ENCODE measurements around the gene CFAP47. TPM values are rescaled to one million over a fixed set of nuclear protein-coding genes. Genes with fewer than 3 reads are reported as not detected.

Gene CFAP47
- total and polyA plus RNA-seq, 2 of the 8 experiments (the other 6 are each of a cell fraction or from before 2014, with no cell fraction given), result 0.04 TPM; not detected in 1

GRCh38 chrX:36160081-36160480 lies 240.5 kb downstream of the CFAP47 start:
- H3K4me2 ChIP-seq (ENCODE audit: insufficient read depth in 1 of 2, low read depth in 2 of 2, low read length in 2 of 2), result no peak overlapping the region
- H3K36me3 ChIP-seq (ENCODE audit: control insufficient read depth in 2 of 4, insufficient read depth in 4 of 4, low read length in 3 of 4), result no peaks in the 10 kb centered on the region
- no peak overlapping the region for H2AFZ ChIP-seq (ENCODE audit: low read length)
- no peak overlapping the region for H2BK5ac ChIP-seq (ENCODE audit: low read depth, low read length)
- no peak overlapping the region for H4K5ac ChIP-seq (ENCODE audit: insufficient read length, low read depth, low read length)
- ChIA-PET CTCF (ENCODE audit: partially characterized antibody) (no interaction called here), POLR2A (ENCODE audit: partially characterized antibody) (no interaction called here)
- H3K23ac ChIP-seq (ENCODE audit: insufficient read length), result no peak overlapping the region
- FAIRE-seq (no peak), DNase-seq (ENCODE audit: low read depth in 1 of 2, low spot score in 2 of 2) (no peak)
- H3K4me1 ChIP-seq (replicated peaks in 1 of 4; ENCODE audit: control insufficient read depth in 3 of 4, insufficient read depth in 4 of 4, low read length in 3 of 4), result no peaks in the 10 kb centered on the region
- H2BK120ac ChIP-seq (replicated peaks; ENCODE audit: low read depth, low read length), result no peak overlapping the region
- no peaks in the 10 kb centered on the region for H3K23me2 ChIP-seq (ENCODE audit: low read depth, low read length)
- no peak overlapping the region for H3K14ac ChIP-seq (ENCODE audit: insufficient read length)
- TF ChIP-seq JUND (IDR thresholded peaks at IDR 0.05; ENCODE audit: low read length) (no peak), JUN (IDR thresholded peaks at IDR 0.05; ENCODE audit: low read depth, low read length) (no peak), SRF (IDR thresholded peaks at IDR 0.05; ENCODE audit: low read depth, low read length) (no peak), GABPA (IDR thresholded peaks at IDR 0.05; ENCODE audit: borderline replicate concordance, insufficient read depth, low read length) (no peak), TCF12 (IDR thresholded peaks at IDR 0.05; ENCODE audit: low read depth, low read length) (no peak), KDM4A (IDR thresholded peaks at IDR 0.05; ENCODE audit: low read depth, low read length, severe bottlenecking) (no peak), TAF1 (IDR thresholded peaks at IDR 0.05; ENCODE audit: low read depth, low read length) (no peak), EGR1 (IDR thresholded peaks at IDR 0.05; ENCODE audit: borderline replicate concordance, low read depth, low read length) (no peak)
- H4K8ac ChIP-seq (ENCODE audit: extremely low read depth, insufficient read depth, low read length), result no peak overlapping the region
- H3K56ac ChIP-seq (replicated peaks; ENCODE audit: insufficient read length, low read depth, low read length), result no peak overlapping the region
- no peak overlapping the region for H3K4ac ChIP-seq (replicated peaks; ENCODE audit: insufficient read length, low read depth, low read length)
- no peak overlapping the region for H3K27ac ChIP-seq (ENCODE audit: low read depth, low read length)
- no peak overlapping the region for H3K9ac ChIP-seq (replicated peaks in 1 of 4; ENCODE audit: extremely low read depth in 1 of 4, low read depth in 3 of 4, low read length in 3 of 4)
- H3K79me1 ChIP-seq (ENCODE audit: low read depth, low read length), result no peaks in the 10 kb centered on the region
- no peak overlapping the region for H3K18ac ChIP-seq (ENCODE audit: extremely low read depth, low read length)
- no peak overlapping the region for H2BK12ac ChIP-seq (ENCODE audit: low read depth, low read length)
- no peak overlapping the region for H2BK20ac ChIP-seq (ENCODE audit: low read length)
- H2AK5ac ChIP-seq (ENCODE audit: low read depth, low read length), result no peak overlapping the region
- H2BK15ac ChIP-seq (ENCODE audit: low read length), result no peak overlapping the region
- H3K79me2 ChIP-seq (ENCODE audit: control insufficient read depth in 1 of 2, insufficient read depth in 2 of 2, low read length in 2 of 2), result no peaks in the 10 kb centered on the region
- H4K91ac ChIP-seq (replicated peaks; ENCODE audit: insufficient read length, low read length), result no peak overlapping the region
- H3K4me3 ChIP-seq (ENCODE audit: extremely low read depth in 1 of 4, insufficient read depth in 2 of 4, low read depth in 3 of 4, low read length in 4 of 4), result no peak overlapping the region
- no peaks in the 10 kb centered on the region for H3K27me3 ChIP-seq (replicated peaks in 1 of 4; ENCODE audit: control insufficient read depth in 3 of 4, extremely low read depth in 1 of 4, insufficient read depth in 3 of 4, low read length in 3 of 4)
- H4K20me1 ChIP-seq (replicated peaks in 1 of 2; ENCODE audit: control insufficient read depth in 1 of 2, insufficient read depth in 2 of 2, low read length in 2 of 2), result no peaks in the 10 kb centered on the region
- no peaks in the 10 kb centered on the region for H3K9me3 ChIP-seq (ENCODE audit: insufficient read depth in 2 of 2, low read depth in 1 of 2, low read length in 1 of 2)

Data from H1 (cell line).